Fibroblast of mammary gland (primary cell): ENCODE data around the gene TTC4.

ENCODE experiments used
- DNase-seq: peaks from one replicate; pipeline ENCODE4 v3.0.0-alpha.2; 2010; ENCODE audit warnings: low read depth
- H3K4me3 ChIP-seq: 2 replicates; pipeline ENCODE4 v1.5.1; 2011; ENCODE audit warnings: low read depth, mild to moderate bottlenecking, low read length, moderate library complexity; ENCODE audit not compliant: control insufficient read depth
- TF ChIP-seq, protein P1 (sequence below): conservative IDR thresholded peaks from 2 replicates; pipeline ENCODE4 v1.5.1; 2011; ENCODE audit warnings: low read depth, low read length, inconsistent platforms; ENCODE audit not compliant: control insufficient read depth, insufficient read depth

The TTC4 gene

DNA sequence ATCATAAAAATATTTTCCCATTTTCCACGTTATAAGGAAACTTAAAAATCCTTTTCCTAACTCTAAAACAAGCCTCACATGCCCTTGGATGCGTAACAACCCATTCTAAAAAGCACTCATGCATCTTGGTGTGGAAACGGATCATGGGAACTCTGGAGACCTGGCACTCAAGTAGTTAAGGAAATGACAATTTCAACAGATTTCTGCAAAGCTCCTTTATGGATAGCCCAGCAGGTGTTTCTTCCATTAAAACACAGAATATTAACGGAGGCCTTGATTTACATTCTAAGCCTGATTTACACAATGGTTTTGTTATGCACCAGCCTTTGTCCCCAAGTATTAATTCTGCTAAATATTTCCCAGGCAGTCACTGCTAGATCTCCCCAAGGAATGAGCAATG, 35.8 kb downstream of the TTC4 start:
- TF ChIP-seq, protein P1, sequence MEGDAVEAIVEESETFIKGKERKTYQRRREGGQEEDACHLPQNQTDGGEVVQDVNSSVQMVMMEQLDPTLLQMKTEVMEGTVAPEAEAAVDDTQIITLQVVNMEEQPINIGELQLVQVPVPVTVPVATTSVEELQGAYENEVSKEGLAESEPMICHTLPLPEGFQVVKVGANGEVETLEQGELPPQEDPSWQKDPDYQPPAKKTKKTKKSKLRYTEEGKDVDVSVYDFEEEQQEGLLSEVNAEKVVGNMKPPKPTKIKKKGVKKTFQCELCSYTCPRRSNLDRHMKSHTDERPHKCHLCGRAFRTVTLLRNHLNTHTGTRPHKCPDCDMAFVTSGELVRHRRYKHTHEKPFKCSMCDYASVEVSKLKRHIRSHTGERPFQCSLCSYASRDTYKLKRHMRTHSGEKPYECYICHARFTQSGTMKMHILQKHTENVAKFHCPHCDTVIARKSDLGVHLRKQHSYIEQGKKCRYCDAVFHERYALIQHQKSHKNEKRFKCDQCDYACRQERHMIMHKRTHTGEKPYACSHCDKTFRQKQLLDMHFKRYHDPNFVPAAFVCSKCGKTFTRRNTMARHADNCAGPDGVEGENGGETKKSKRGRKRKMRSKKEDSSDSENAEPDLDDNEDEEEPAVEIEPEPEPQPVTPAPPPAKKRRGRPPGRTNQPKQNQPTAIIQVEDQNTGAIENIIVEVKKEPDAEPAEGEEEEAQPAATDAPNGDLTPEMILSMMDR = no peak
- no peak for DNase-seq
- H3K4me3 ChIP-seq = no peak overlapping the region

GRCh38 chr1:54754045-54754444, 38.4 kb downstream of the TTC4 start:
- TF ChIP-seq, protein P1 = no peak
- no peak overlapping the region for H3K4me3 ChIP-seq
- DNase-seq = no peak

GRCh38 chr1:54754486-54755285, 39.0 kb downstream of the TTC4 start:
- TF ChIP-seq, protein P1 = no peak
- no peak overlapping the region for H3K4me3 ChIP-seq
- DNase-seq = no peak

DNA sequence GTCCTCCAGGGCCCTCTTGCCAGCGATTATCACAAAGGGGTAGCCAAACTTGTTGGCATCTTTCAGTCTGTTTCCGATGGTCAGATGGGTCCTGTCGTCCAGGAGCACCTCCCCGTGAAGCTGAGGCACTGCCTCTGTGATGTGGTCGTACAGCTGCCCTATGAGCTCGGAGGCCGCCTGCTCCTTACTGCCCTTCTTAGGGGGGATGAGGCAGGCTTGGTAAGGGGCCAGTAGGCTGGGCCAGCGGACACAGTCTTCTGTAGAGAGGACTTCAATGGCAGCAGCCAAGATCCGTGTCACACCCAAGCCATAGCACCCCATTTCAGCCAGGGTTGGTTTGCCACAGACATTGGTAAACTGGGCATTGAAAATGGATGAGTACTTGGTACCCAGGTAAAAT, 42.2 kb downstream of the TTC4 start:
- H3K4me3 ChIP-seq = no peak overlapping the region
- DNase-seq = no peak
- TF ChIP-seq, protein P1 = no peak

DNA sequence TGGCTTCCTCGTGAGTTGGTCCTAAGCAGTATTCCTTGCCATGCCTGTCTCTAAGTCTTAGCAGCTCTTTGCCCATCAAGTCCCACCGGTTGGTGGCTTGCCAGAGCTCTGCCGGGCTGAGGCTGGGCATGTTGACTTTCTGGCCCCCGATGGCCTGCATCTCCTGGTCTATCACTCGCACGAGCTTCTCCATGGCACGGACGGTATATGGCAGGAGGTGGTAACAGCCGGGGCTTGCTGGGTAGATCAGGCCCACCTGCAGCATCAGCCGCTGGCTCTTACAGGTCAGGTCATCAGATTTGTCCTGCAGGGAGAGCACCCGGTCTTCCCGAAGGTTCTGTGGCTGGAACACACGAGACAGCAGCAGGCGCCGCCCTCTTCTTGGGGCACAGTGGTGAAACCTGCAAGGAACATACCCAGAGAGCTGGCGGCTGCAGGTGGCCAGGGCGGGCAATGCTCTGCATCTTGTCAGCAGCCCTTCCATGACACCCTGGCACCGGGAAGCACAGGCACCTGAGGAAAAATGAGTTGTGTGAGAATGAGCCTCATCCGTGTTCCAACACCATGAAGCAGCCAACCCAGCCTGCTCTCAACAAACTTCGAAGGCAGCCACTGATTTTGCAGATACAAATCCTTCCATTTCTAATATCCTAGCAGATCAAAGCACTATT, 43.2 kb downstream of the TTC4 start:
- no peak overlapping the region for H3K4me3 ChIP-seq
- no peak for DNase-seq
- TF ChIP-seq, protein P1 = no peak

DNA sequence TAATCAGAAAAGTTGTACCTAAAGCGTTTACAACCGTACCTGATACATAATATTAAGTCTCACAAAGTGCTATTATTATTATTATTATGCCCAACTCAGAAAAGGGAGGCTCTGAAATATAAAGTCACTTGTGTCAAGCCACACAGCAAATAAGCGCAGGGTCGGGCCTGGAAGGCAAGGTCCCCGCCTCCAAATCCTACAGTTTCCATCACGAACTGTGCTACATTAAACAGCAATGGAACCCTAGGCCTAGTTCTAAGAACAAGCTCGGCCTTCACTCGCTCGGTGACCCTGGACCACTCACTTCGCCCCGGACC, 48.1 kb downstream of the TTC4 start:
- DNase-seq = no peak
- TF ChIP-seq, protein P1 = no peak
- H3K4me3 ChIP-seq = peak overlapping the region; percentile 94
